ENCODE measurements around the gene MAPK12. TPM values are rescaled to one million over a fixed set of nuclear protein-coding genes. Genes with fewer than 3 reads are reported as not detected.

MAPK12 gene
- total and polyA plus RNA-seq, 4 donors, result 13.2 to 57.6 (median 25.4) TPM

GRCh38 chr22:50247748-50248147 is 13.7 kb downstream of the MAPK12 start:
- Histone ChIP-seq H3K27ac (ENCODE audit: low read depth, low read length) (no peak overlapping the region), H3K9me3 (ENCODE audit: control insufficient read depth, insufficient read depth, low read length) (no peaks in the 10 kb centered on the region), H3K4me1 (ENCODE audit: control insufficient read depth, insufficient read depth, low read length) (peaks cover 69% of the 10 kb centered on the region), H3K36me3 (ENCODE audit: control insufficient read depth, insufficient read depth, low read length) (peaks cover 61% of the 10 kb centered on the region), H3K4me3 (ENCODE audit: low read depth, low read length) (no peak overlapping the region), H3K27me3 (ENCODE audit: control insufficient read depth, insufficient read depth, low read length) (no peaks in the 10 kb centered on the region)
- peak in 1 of 6 donors; percentile 29 for DNase-seq (ENCODE audit: low read depth in 4 of 6, low spot score in 6 of 6)
- 37% methylated on average over 16 of the region's 16 CpGs for WGBS (ENCODE audit: insufficient coverage)

- Histone ChIP-seq H3K9me3 (ENCODE audit: control insufficient read depth, insufficient read depth, low read length) (no peaks in the 10 kb centered on the region), H3K36me3 (ENCODE audit: control insufficient read depth, insufficient read depth, low read length) (peaks cover 50% of the 10 kb centered on the region), H3K27ac (ENCODE audit: low read depth, low read length) (no peak overlapping the region), H3K4me3 (ENCODE audit: low read depth, low read length) (no peak overlapping the region), H3K27me3 (ENCODE audit: control insufficient read depth, insufficient read depth, low read length) (no peaks in the 10 kb centered on the region), H3K4me1 (ENCODE audit: control insufficient read depth, insufficient read depth, low read length) (peaks cover 67% of the 10 kb centered on the region)
- 88% methylated on average over 17 of the region's 20 CpGs for WGBS (ENCODE audit: insufficient coverage)
- DNase-seq (ENCODE audit: low read depth in 4 of 6, low spot score in 6 of 6), result no peak
Observed at GRCh38 chr22:50246242-50247175, 15.0 kb downstream of the MAPK12 start.

GRCh38 chr22:50245214-50246072 is 16.0 kb downstream of the MAPK12 start:
- H3K9me3 ChIP-seq (ENCODE audit: control insufficient read depth, insufficient read depth, low read length), result no peaks in the 10 kb centered on the region
- 16% methylated on average over 46 of the region's 53 CpGs for WGBS (ENCODE audit: insufficient coverage)
- H3K4me1 ChIP-seq (ENCODE audit: control insufficient read depth, insufficient read depth, low read length), result peaks cover 69% of the 10 kb centered on the region
- H3K4me3 ChIP-seq (ENCODE audit: low read depth, low read length), result peak overlapping the region; percentile 86
- peaks cover 54% of the 10 kb centered on the region for H3K36me3 ChIP-seq (ENCODE audit: control insufficient read depth, insufficient read depth, low read length)
- no peaks in the 10 kb centered on the region for H3K27me3 ChIP-seq (ENCODE audit: control insufficient read depth, insufficient read depth, low read length)
- DNase-seq (ENCODE audit: low read depth in 4 of 6, low spot score in 6 of 6), result no peak
- H3K27ac ChIP-seq (ENCODE audit: low read depth, low read length), result peak overlapping the region; percentile 87

GRCh38 chr22:50244420-50245213 is 16.9 kb downstream of the MAPK12 start, which contains the start of gene TUBGCP6:
TSS of gene TUBGCP6 (minus strand) at chr22:50245023. CDS start at chr22:50244459, 564 bp downstream.
- H3K4me1 ChIP-seq (ENCODE audit: control insufficient read depth, insufficient read depth, low read length), result peaks cover 62% of the 10 kb centered on the region
- peaks cover 54% of the 10 kb centered on the region for H3K36me3 ChIP-seq (ENCODE audit: control insufficient read depth, insufficient read depth, low read length)
- DNase-seq (ENCODE audit: low read depth in 4 of 6, low spot score in 6 of 6), result peak; percentile 82 to 98 (median 93)
- H3K27me3 ChIP-seq (ENCODE audit: control insufficient read depth, insufficient read depth, low read length), result no peaks in the 10 kb centered on the region
- no peaks in the 10 kb centered on the region for H3K9me3 ChIP-seq (ENCODE audit: control insufficient read depth, insufficient read depth, low read length)
- under 1% methylated on average over 75 of the region's 76 CpGs for WGBS (ENCODE audit: insufficient coverage)
- H3K27ac ChIP-seq (ENCODE audit: low read depth, low read length), result peak within 1 kb of the TSS; percentile 87
- peak within 1 kb of the TSS; percentile 86 for H3K4me3 ChIP-seq (ENCODE audit: low read depth, low read length)

GRCh38 chr22:50243685-50244419 is 17.6 kb downstream of the MAPK12 start:
- Histone ChIP-seq H3K27me3 (ENCODE audit: control insufficient read depth, insufficient read depth, low read length) (no peaks in the 10 kb centered on the region), H3K4me3 (ENCODE audit: low read depth, low read length) (peak overlapping the region; percentile 86), H3K9me3 (ENCODE audit: control insufficient read depth, insufficient read depth, low read length) (no peaks in the 10 kb centered on the region), H3K4me1 (ENCODE audit: control insufficient read depth, insufficient read depth, low read length) (peaks cover 59% of the 10 kb centered on the region), H3K27ac (ENCODE audit: low read depth, low read length) (peak overlapping the region; percentile 87), H3K36me3 (ENCODE audit: control insufficient read depth, insufficient read depth, low read length) (peaks cover 55% of the 10 kb centered on the region)
- DNase-seq (ENCODE audit: low read depth in 4 of 6, low spot score in 6 of 6), result no peak
- 38% methylated on average over 22 of the region's 27 CpGs for WGBS (ENCODE audit: insufficient coverage)

- Histone ChIP-seq H3K27me3 (ENCODE audit: control insufficient read depth, insufficient read depth, low read length) (no peaks in the 10 kb centered on the region), H3K4me1 (ENCODE audit: control insufficient read depth, insufficient read depth, low read length) (peaks cover 47% of the 10 kb centered on the region), H3K36me3 (ENCODE audit: control insufficient read depth, insufficient read depth, low read length) (peaks cover 53% of the 10 kb centered on the region), H3K9me3 (ENCODE audit: control insufficient read depth, insufficient read depth, low read length) (no peaks in the 10 kb centered on the region), H3K4me3 (ENCODE audit: low read depth, low read length) (peak overlapping the region; percentile 9), H3K27ac (ENCODE audit: low read depth, low read length) (no peak overlapping the region)
- no peak for DNase-seq (ENCODE audit: low read depth in 4 of 6, low spot score in 6 of 6)
- WGBS (ENCODE audit: insufficient coverage), result 47% methylated on average over 4 of the region's 14 CpGs
Observed at GRCh38 chr22:50242406-50242949, 19.0 kb downstream of the MAPK12 start.

GRCh38 chr22:50238755-50239154 is 22.7 kb downstream of the MAPK12 start:
- Histone ChIP-seq H3K4me3 (ENCODE audit: low read depth, low read length) (no peak overlapping the region), H3K4me1 (ENCODE audit: control insufficient read depth, insufficient read depth, low read length) (peaks cover 31% of the 10 kb centered on the region), H3K27ac (ENCODE audit: low read depth, low read length) (no peak overlapping the region), H3K9me3 (ENCODE audit: control insufficient read depth, insufficient read depth, low read length) (no peaks in the 10 kb centered on the region), H3K36me3 (ENCODE audit: control insufficient read depth, insufficient read depth, low read length) (peaks cover 60% of the 10 kb centered on the region), H3K27me3 (ENCODE audit: control insufficient read depth, insufficient read depth, low read length) (no peaks in the 10 kb centered on the region)
- 87% methylated on average over 7 of the region's 9 CpGs for WGBS (ENCODE audit: insufficient coverage)
- DNase-seq (ENCODE audit: low read depth in 4 of 6, low spot score in 6 of 6), result no peak

- no peak for DNase-seq (ENCODE audit: low read depth in 4 of 6, low spot score in 6 of 6)
- Histone ChIP-seq H3K4me1 (ENCODE audit: control insufficient read depth, insufficient read depth, low read length) (peaks cover 14% of the 10 kb centered on the region), H3K27ac (ENCODE audit: low read depth, low read length) (no peak overlapping the region), H3K36me3 (ENCODE audit: control insufficient read depth, insufficient read depth, low read length) (peaks cover 79% of the 10 kb centered on the region), H3K27me3 (ENCODE audit: control insufficient read depth, insufficient read depth, low read length) (no peaks in the 10 kb centered on the region), H3K4me3 (ENCODE audit: low read depth, low read length) (no peak overlapping the region), H3K9me3 (ENCODE audit: control insufficient read depth, insufficient read depth, low read length) (no peaks in the 10 kb centered on the region)
- 64% methylated on average over 10 of the region's 11 CpGs for WGBS (ENCODE audit: insufficient coverage)
Observed at GRCh38 chr22:50236731-50237409, 24.6 kb downstream of the MAPK12 start.
